ENCODE measurements around the gene HSP90AB1.

HSP90AB1 gene

DNA sequence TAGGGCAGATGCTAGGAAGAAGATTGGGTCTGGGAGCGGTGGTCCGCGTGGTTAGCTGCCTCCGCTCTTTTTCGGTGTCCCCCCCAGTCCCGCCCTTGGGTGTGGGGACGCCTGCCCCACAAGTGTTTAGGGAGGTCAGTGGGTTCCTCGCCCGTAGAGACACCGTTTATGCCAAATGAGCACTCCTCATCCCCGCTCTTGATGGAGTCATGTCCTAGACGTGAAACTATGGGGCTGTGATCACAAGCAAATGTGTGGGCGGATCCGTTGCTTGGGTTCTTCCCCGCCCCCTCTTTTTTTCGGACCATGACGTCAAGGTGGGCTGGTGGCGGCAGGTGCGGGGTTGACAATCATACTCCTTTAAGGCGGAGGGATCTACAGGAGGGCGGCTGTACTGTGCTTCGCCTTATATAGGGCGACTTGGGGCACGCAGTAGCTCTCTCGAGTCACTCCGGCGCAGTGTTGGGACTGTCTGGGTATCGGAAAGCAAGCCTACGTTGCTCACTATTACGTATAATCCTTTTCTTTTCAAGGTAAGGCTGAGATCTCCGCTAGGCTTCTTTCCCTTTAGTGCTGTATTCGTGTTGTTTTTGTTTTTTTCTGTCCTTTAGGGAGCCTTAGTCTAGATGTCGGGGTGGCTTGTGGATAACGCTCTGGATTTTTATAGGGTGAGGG, at the start of gene HSP90AB1 (continued):
- TF ChIP-seq HOXC10 (CRISPR knock-in tag; IDR thresholded peaks at IDR 0.05) (no peak), ZBTB17 (tag by site-specific recombination; IDR thresholded peaks at IDR 0.05) (peak; percentile 83; the same call in 1 of the 2 replicates), KLF9 (tag by site-specific recombination; IDR thresholded peaks at IDR 0.05; ENCODE audit: low read depth) (peak; percentile 9; the same call in 1 of the 2 replicates), ZNF600 (tag by site-specific recombination; IDR thresholded peaks at IDR 0.05) (no peak; the same call in 1 of the 2 replicates), ZFP41 (tag by site-specific recombination; IDR thresholded peaks at IDR 0.05; ENCODE audit: borderline replicate concordance) (peak; percentile 97), ZNF791 (tag by site-specific recombination; IDR thresholded peaks at IDR 0.05) (0 out of 2 replicates have a peak, but pooled peaks have one; percentile 34), ZNF629 (tag by site-specific recombination; IDR thresholded peaks at IDR 0.05) (peak; percentile 97), ZNF175 (tag by site-specific recombination; IDR thresholded peaks at IDR 0.05) (no peak), ZSCAN23 (tag by site-specific recombination; IDR thresholded peaks at IDR 0.05) (peak; percentile 60), ZNF610 (tag by site-specific recombination; IDR thresholded peaks at IDR 0.05; ENCODE audit: borderline replicate concordance) (peak; percentile 60; the same call in 1 of the 2 replicates), BCL11A (tag by site-specific recombination; IDR thresholded peaks at IDR 0.05; ENCODE audit: low read depth) (peak; percentile 30; the same call in 1 of the 2 replicates), ZNF202 (tag by site-specific recombination; IDR thresholded peaks at IDR 0.05; ENCODE audit: borderline replicate concordance) (no peak), ZNF223 (tag by site-specific recombination; IDR thresholded peaks at IDR 0.05) (no peak), ZNF324 (tag by site-specific recombination; IDR thresholded peaks at IDR 0.05) (peak; percentile 94), ZNF24 (tag by site-specific recombination; IDR thresholded peaks at IDR 0.05) (peak; percentile 64; the same call in 1 of the 2 replicates), ZIC2 (tag by site-specific recombination; IDR thresholded peaks at IDR 0.05) (peak; percentile 49; the same call in 1 of the 2 replicates), KLF7 (tag by site-specific recombination; IDR thresholded peaks at IDR 0.05; ENCODE audit: borderline replicate concordance) (peak; percentile 78; the same call in 1 of the 2 replicates), EGR2 (tag by site-specific recombination; IDR thresholded peaks at IDR 0.05; ENCODE audit: low read depth) (peak; percentile 12), TRIM28 (IDR thresholded peaks at IDR 0.05; ENCODE audit: borderline replicate concordance, low read length) (no peak; the same call in 1 of the 2 replicates), ZBTB21 (tag by site-specific recombination; IDR thresholded peaks at IDR 0.05) (peak; percentile 94), KLF16 (tag by site-specific recombination; IDR thresholded peaks at IDR 0.05) (peak; percentile 94), ZNF10 (tag by site-specific recombination; IDR thresholded peaks at IDR 0.05) (no peak; the same call in 1 of the 2 replicates), KLF8 (tag by site-specific recombination; IDR thresholded peaks at IDR 0.05) (peak; percentile 84), ZNF214 (tag by site-specific recombination; IDR thresholded peaks at IDR 0.05; ENCODE audit: borderline replicate concordance) (no peak), MZF1 (tag by site-specific recombination; IDR thresholded peaks at IDR 0.05; ENCODE audit: borderline replicate concordance) (no peak), ZNF548 (tag by site-specific recombination; IDR thresholded peaks at IDR 0.05) (no peak), YY1 (tag by site-specific recombination; IDR thresholded peaks at IDR 0.05) (peak; percentile 65), ZNF16 (tag by site-specific recombination; IDR thresholded peaks at IDR 0.05; ENCODE audit: low read depth) (no peak)
- TF ChIP-seq, protein P1, sequence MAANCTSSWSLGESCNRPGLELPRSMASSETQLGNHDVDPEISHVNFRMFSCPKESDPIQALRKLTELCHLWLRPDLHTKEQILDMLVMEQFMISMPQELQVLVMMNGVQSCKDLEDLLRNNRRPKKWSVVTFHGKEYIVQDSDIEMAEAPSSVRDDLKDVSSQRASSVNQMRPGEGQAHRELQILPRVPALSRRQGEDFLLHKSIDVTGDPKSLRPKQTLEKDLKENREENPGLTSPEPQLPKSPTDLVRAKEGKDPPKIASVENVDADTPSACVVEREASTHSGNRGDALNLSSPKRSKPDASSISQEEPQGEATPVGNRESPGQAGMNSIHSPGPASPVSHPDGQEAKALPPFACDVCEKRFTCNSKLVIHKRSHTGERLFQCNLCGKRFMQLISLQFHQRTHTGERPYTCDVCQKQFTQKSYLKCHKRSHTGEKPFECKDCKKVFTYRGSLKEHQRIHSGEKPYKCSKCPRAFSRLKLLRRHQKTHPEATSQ (tag by site-specific recombination; IDR thresholded peaks at IDR 0.05): no peak
- TF ChIP-seq, protein P2, sequence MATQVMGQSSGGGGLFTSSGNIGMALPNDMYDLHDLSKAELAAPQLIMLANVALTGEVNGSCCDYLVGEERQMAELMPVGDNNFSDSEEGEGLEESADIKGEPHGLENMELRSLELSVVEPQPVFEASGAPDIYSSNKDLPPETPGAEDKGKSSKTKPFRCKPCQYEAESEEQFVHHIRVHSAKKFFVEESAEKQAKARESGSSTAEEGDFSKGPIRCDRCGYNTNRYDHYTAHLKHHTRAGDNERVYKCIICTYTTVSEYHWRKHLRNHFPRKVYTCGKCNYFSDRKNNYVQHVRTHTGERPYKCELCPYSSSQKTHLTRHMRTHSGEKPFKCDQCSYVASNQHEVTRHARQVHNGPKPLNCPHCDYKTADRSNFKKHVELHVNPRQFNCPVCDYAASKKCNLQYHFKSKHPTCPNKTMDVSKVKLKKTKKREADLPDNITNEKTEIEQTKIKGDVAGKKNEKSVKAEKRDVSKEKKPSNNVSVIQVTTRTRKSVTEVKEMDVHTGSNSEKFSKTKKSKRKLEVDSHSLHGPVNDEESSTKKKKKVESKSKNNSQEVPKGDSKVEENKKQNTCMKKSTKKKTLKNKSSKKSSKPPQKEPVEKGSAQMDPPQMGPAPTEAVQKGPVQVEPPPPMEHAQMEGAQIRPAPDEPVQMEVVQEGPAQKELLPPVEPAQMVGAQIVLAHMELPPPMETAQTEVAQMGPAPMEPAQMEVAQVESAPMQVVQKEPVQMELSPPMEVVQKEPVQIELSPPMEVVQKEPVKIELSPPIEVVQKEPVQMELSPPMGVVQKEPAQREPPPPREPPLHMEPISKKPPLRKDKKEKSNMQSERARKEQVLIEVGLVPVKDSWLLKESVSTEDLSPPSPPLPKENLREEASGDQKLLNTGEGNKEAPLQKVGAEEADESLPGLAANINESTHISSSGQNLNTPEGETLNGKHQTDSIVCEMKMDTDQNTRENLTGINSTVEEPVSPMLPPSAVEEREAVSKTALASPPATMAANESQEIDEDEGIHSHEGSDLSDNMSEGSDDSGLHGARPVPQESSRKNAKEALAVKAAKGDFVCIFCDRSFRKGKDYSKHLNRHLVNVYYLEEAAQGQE (tag by site-specific recombination; IDR thresholded peaks at IDR 0.05): peak; percentile 74; the same call in 1 of the 2 replicates
- TF ChIP-seq, protein P3, sequence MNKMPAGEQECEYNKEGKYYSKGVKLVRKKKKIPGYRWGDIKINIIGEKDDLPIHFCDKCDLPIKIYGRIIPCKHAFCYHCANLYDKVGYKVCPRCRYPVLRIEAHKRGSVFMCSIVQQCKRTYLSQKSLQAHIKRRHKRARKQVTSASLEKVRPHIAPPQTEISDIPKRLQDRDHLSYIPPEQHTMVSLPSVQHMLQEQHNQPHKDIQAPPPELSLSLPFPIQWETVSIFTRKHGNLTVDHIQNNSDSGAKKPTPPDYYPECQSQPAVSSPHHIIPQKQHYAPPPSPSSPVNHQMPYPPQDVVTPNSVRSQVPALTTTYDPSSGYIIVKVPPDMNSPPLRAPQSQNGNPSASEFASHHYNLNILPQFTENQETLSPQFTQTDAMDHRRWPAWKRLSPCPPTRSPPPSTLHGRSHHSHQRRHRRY (tag by site-specific recombination; IDR thresholded peaks at IDR 0.05): peak; percentile 83; the same call in 1 of the 2 replicates
- TF ChIP-seq, protein P4, sequence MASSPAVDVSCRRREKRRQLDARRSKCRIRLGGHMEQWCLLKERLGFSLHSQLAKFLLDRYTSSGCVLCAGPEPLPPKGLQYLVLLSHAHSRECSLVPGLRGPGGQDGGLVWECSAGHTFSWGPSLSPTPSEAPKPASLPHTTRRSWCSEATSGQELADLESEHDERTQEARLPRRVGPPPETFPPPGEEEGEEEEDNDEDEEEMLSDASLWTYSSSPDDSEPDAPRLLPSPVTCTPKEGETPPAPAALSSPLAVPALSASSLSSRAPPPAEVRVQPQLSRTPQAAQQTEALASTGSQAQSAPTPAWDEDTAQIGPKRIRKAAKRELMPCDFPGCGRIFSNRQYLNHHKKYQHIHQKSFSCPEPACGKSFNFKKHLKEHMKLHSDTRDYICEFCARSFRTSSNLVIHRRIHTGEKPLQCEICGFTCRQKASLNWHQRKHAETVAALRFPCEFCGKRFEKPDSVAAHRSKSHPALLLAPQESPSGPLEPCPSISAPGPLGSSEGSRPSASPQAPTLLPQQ (tag by site-specific recombination; IDR thresholded peaks at IDR 0.05): peak; percentile 100
- TF ChIP-seq, protein P5, sequence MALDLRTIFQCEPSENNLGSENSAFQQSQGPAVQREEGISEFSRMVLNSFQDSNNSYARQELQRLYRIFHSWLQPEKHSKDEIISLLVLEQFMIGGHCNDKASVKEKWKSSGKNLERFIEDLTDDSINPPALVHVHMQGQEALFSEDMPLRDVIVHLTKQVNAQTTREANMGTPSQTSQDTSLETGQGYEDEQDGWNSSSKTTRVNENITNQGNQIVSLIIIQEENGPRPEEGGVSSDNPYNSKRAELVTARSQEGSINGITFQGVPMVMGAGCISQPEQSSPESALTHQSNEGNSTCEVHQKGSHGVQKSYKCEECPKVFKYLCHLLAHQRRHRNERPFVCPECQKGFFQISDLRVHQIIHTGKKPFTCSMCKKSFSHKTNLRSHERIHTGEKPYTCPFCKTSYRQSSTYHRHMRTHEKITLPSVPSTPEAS (tag by site-specific recombination; IDR thresholded peaks at IDR 0.05): peak; percentile 48; the same call in 1 of the 2 replicates
